Jurkat, Clone E6-1 (cell line): ENCODE results near the gene INCENP. TPM values are rescaled to one million over a fixed set of nuclear protein-coding genes. Genes with fewer than 3 reads are reported as not detected.
"Not testable (repeated sequence)": the region's sequence is repeated elsewhere in the genome, so short reads cannot be mapped to it uniquely, and the experiment has no call there.

Experiments used
- DNase-seq: peaks from one replicate; pipeline ENCODE4 v3.0.0-alpha.2; 2011; ENCODE audit warnings: low read depth, low spot score
- H3K4me3 ChIP-seq: 2 replicates; pipeline ENCODE4 v1.5.1; 2011; ENCODE audit warnings: mild to moderate bottlenecking, low read length, control low read depth, moderate library complexity
- polyA plus RNA-seq: library from polyadenylated mRNA; unstranded; fragments of >200 nt; gene quantifications from one replicate; pipeline ENCODE4 v1.2.1, GENCODE V29; 2012; ENCODE audit warnings: missing spikeins; ENCODE audit not compliant: insufficient read length, insufficient read depth

INCENP gene
- 97.4 TPM for polyA plus RNA-seq

- peak; percentile 99 for DNase-seq
- H3K4me3 ChIP-seq: peak within 1 kb of the TSS; percentile 99
Measured at GRCh38 chr11:62123669-62124185, at the start of gene INCENP. INCENP (plus strand) TSS chr11:62124011; CDS start chr11:62128162, 4,151 bp downstream.

GRCh38 chr11:62075438-62075837, 48.4 kb upstream of the INCENP start:
- no peak for DNase-seq
- no peak overlapping the region for H3K4me3 ChIP-seq

- no peak overlapping the region for H3K4me3 ChIP-seq
- no peak for DNase-seq
Measured at GRCh38 chr11:62077132-62077531, 46.7 kb upstream of the INCENP start.

GRCh38 chr11:62081378-62082291, 42.2 kb upstream of the INCENP start:
- peak; percentile 38 for DNase-seq
- peak overlapping the region; percentile 21 for H3K4me3 ChIP-seq

GRCh38 chr11:62082292-62082657, 41.5 kb upstream of the INCENP start:
- DNase-seq: no peak
- H3K4me3 ChIP-seq: no peak overlapping the region

GRCh38 chr11:62084801-62085200, 39.0 kb upstream of the INCENP start:
- not testable (repeated sequence) for DNase-seq, H3K4me3 ChIP-seq

- DNase-seq: no peak
- no peak overlapping the region for H3K4me3 ChIP-seq
Measured at GRCh38 chr11:62087694-62088093, 36.1 kb upstream of the INCENP start.

GRCh38 chr11:62088331-62088933, 35.4 kb upstream of the INCENP start:
- DNase-seq: no peak
- H3K4me3 ChIP-seq: no peak overlapping the region

GRCh38 chr11:62103141-62103540, 20.7 kb upstream of the INCENP start:
- DNase-seq: no peak
- H3K4me3 ChIP-seq: no peak overlapping the region

GRCh38 chr11:62103986-62104385, 19.8 kb upstream of the INCENP start:
- no peak for DNase-seq
- H3K4me3 ChIP-seq: no peak overlapping the region

GRCh38 chr11:62104816-62105653, 18.8 kb upstream of the INCENP start:
- DNase-seq: no peak
- H3K4me3 ChIP-seq: no peak overlapping the region

- H3K4me3 ChIP-seq: no peak overlapping the region
- DNase-seq: no peak
Measured at GRCh38 chr11:62105667-62106191, 18.1 kb upstream of the INCENP start.

- DNase-seq: peak; percentile 70
- no peak overlapping the region for H3K4me3 ChIP-seq
Measured at GRCh38 chr11:62108017-62108750, 15.6 kb upstream of the INCENP start.

- DNase-seq: no peak
- H3K4me3 ChIP-seq: no peak overlapping the region
Measured at GRCh38 chr11:62108971-62109404, 14.8 kb upstream of the INCENP start.

- no peak for DNase-seq
Measured at GRCh38 chr11:62115085-62115694, 8.6 kb upstream of the INCENP start.

GRCh38 chr11:62116451-62116850, 7.4 kb upstream of the INCENP start:
- no peak overlapping the region for H3K4me3 ChIP-seq
- no peak for DNase-seq

More at GRCh38 chr11:62115085-62115694, 8.6 kb upstream of the INCENP start:
- H3K4me3 ChIP-seq: no peak overlapping the region

- DNase-seq: no peak
- H3K4me3 ChIP-seq: no peak overlapping the region
Measured at GRCh38 chr11:62119569-62119968, 4.2 kb upstream of the INCENP start.

GRCh38 chr11:62120001-62120400, 3.8 kb upstream of the INCENP start:
- no peak for DNase-seq
- no peak overlapping the region for H3K4me3 ChIP-seq
